ENCODE measurements around the gene ZBTB47. TPM values are rescaled to one million over a fixed set of nuclear protein-coding genes. Genes with fewer than 3 reads are reported as not detected.
A peak's percentile ranks its signal among the peaks of the same experiment; 100 is the strongest.

Gene ZBTB47
- total RNA-seq, 1 donor from 2014 or later = 118 TPM

DNA sequence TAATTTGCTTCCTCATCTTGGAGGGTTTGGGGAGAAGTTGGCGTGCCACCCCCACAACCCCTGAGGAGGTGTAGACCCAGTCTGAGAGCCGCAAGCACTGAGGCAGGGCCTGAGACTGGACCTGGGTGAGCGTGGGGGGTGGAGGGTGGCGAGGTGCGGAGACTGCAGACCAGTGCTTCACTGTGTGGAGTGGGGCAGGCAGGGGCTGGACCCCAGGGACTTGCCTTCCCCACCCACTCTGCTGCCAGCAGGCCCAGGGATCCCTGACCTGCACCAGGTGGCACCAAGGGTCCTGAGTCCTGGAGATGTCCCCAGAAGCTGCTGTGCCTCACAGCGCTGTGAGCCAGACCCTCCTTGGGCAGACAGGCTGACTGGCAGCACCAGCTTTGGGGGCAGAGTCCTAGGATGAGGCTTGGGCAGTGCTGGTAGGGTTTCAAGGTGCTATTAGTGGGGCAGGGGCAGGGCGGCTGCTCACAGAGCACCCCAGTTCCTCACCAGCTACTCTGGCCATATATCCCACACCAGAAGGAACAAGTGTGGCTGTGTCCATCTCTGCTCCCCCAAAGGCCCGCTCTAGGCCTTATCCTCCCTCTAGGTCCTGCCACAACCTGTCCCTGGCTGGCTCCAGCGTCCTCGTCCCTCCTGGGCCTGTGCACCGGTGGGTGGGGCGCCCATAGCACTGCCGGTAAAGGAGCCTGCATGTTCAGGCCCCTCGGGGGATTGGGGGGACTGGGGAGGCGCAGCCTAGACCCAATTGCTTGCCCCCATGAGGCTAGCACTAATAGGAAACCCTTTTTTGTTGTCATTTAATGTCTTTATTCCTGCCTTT, 11.8 kb downstream of the ZBTB47 start:
- peaks cover 54% of the 10 kb centered on the region for H3K4me1 ChIP-seq
- no peaks in the 10 kb centered on the region for H3K9me3 ChIP-seq (replicated peaks)
- peaks cover 4% of the 10 kb centered on the region for H3K36me3 ChIP-seq
- no peaks in the 10 kb centered on the region for H3K27me3 ChIP-seq (ENCODE audit: low read depth)
- TF ChIP-seq, protein P1, sequence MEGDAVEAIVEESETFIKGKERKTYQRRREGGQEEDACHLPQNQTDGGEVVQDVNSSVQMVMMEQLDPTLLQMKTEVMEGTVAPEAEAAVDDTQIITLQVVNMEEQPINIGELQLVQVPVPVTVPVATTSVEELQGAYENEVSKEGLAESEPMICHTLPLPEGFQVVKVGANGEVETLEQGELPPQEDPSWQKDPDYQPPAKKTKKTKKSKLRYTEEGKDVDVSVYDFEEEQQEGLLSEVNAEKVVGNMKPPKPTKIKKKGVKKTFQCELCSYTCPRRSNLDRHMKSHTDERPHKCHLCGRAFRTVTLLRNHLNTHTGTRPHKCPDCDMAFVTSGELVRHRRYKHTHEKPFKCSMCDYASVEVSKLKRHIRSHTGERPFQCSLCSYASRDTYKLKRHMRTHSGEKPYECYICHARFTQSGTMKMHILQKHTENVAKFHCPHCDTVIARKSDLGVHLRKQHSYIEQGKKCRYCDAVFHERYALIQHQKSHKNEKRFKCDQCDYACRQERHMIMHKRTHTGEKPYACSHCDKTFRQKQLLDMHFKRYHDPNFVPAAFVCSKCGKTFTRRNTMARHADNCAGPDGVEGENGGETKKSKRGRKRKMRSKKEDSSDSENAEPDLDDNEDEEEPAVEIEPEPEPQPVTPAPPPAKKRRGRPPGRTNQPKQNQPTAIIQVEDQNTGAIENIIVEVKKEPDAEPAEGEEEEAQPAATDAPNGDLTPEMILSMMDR (IDR thresholded peaks at IDR 0.05; ENCODE audit: borderline replicate concordance) = no peak
- no peak for DNase-seq
- intact Hi-C loops (cut with micrococcal nuclease) = no loop called here
- peak overlapping the region; percentile 81 for H3K27ac ChIP-seq (replicated peaks)
- H3K4me3 ChIP-seq = no peak overlapping the region

DNA sequence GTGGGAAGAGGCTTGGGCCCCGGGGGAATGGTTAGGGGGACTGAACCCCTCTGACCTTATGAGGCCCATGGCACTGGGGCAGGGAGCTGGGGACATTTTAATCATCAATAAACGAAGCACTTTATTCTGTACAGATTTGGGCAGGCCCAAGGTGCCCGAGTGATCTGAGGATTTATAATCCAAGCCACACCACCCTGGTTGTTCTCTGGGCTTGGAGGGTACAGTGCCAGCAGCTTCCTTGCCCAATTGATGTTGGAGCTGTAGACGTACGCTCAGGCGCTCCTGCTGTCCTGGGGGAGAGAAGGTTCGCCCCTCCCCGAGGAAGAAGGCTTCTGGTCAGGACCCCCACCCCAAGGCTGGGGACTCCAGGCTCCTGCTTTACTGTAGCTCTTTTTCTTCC, 12.5 kb downstream of the ZBTB47 start:
- TF ChIP-seq, protein P1 (IDR thresholded peaks at IDR 0.05; ENCODE audit: borderline replicate concordance) = no peak
- Histone ChIP-seq H3K36me3 (peaks cover 4% of the 10 kb centered on the region), H3K9me3 (replicated peaks) (no peaks in the 10 kb centered on the region), H3K4me3 (no peak overlapping the region), H3K4me1 (peaks cover 46% of the 10 kb centered on the region), H3K27ac (replicated peaks) (peak overlapping the region; percentile 81), H3K27me3 (ENCODE audit: low read depth) (no peaks in the 10 kb centered on the region)
- no peak for DNase-seq
- intact Hi-C loops (cut with micrococcal nuclease) = no loop called here

DNA sequence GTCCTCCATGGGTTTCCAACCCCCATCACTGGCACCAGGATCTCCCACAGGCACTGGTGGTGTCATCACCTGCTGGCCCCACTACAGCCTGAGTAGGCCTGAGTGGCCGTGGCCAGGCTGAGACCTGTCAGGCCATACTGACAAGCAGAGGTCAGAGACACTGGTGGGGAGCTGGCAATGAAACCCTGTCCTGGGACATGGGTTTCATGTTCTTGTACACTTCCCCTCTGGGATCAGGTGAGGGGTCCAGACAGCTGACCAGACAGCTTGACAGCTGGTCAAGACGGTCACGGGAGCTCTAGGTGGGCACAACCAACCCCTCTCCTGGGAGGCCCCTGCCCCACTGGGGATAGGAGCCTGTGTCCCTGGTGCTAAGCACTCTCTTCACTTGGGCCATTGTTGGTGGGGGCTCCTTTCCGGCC, 13.1 kb downstream of the ZBTB47 start:
- H3K36me3 ChIP-seq = peaks cover 4% of the 10 kb centered on the region
- H3K9me3 ChIP-seq (replicated peaks) = no peaks in the 10 kb centered on the region
- peak overlapping the region; percentile 81 for H3K27ac ChIP-seq (replicated peaks)
- H3K27me3 ChIP-seq (ENCODE audit: low read depth) = no peaks in the 10 kb centered on the region
- intact Hi-C loops (cut with micrococcal nuclease) = no loop called here
- H3K4me1 ChIP-seq = peaks cover 42% of the 10 kb centered on the region
- no peak for DNase-seq
- no peak overlapping the region for H3K4me3 ChIP-seq
- TF ChIP-seq, protein P1 (IDR thresholded peaks at IDR 0.05; ENCODE audit: borderline replicate concordance) = no peak

DNA sequence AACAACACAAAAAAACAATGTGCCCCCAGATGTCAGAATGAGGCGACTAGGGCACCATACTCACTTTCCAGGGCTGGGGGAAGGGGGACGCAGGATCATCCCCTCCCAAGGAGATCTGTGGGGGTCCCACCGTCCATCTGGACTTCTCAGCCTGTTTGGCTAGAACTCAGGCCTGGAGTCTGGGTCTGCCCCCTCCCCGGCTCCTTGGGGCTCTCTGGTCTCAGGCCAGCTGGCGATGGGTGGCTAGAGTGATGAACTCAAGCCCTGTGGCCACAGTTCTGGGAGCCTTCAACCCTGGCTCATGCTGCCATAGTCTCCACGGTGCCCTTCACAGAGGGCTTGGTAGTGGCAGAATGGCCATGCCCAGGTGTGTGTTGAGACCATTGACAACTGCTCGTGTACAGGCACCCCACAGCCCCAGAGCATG, 13.6 kb downstream of the ZBTB47 start:
- DNase-seq = no peak
- Histone ChIP-seq H3K9me3 (replicated peaks) (no peaks in the 10 kb centered on the region), H3K27me3 (ENCODE audit: low read depth) (no peaks in the 10 kb centered on the region), H3K27ac (replicated peaks) (peak overlapping the region; percentile 81), H3K4me3 (no peak overlapping the region), H3K36me3 (peaks cover 3% of the 10 kb centered on the region), H3K4me1 (peaks cover 42% of the 10 kb centered on the region)
- intact Hi-C loops (cut with micrococcal nuclease) = no loop called here
- TF ChIP-seq, protein P1 (IDR thresholded peaks at IDR 0.05; ENCODE audit: borderline replicate concordance) = no peak

DNA sequence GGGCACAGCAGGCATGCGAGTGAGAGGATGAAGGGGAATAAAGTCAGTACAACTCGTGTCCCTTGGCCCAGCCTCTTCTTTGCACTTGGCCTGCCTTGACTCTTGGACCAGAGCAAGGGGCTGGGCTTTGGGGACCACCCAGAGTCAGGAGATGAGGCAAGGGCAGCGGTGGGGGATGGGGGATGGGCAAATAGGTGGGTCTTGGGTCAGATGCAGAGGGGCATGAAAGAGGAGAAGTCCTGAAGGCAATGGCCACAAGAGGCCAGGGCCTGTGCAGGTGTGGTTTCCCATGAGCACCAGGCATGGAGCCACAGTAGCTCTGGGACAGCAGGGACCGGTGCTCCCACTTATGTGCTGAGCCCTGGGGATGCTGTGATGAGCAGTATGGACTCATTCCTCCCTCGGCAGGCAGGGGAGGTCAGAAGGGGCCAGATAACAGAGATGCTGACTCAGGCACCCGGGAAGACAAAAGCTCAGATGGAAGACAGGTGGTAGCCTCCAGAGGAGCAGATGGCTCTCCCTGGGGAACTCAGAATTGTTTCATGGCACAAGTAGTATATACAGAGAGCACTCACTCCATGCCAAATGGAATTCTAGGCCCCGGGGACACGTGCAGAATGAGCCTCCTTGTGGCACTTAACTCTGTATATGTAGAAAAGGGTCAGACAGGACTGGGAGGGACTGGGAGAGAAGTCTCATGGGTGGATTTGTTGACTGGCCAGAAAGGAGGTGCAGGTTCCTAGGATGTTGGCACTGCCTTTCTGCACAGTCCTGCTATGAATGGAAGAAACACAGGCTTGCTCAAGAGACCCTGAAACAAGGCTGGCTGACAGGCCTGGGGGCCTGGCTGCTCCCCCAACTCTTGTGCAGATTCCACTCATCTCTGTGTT, 14.3 kb downstream of the ZBTB47 start:
- intact Hi-C loops (cut with micrococcal nuclease) = no loop called here
- H3K27me3 ChIP-seq (ENCODE audit: low read depth) = no peaks in the 10 kb centered on the region
- no peak overlapping the region for H3K4me3 ChIP-seq
- DNase-seq = no peak
- peaks cover 42% of the 10 kb centered on the region for H3K4me1 ChIP-seq
- H3K36me3 ChIP-seq = no peaks in the 10 kb centered on the region
- H3K9me3 ChIP-seq (replicated peaks) = no peaks in the 10 kb centered on the region
- TF ChIP-seq, protein P1 (IDR thresholded peaks at IDR 0.05; ENCODE audit: borderline replicate concordance) = no peak
- H3K27ac ChIP-seq (replicated peaks) = peak overlapping the region; percentile 81
